ENCODE results near the gene MARVELD1. TPM values are rescaled to one million over a fixed set of nuclear protein-coding genes. Genes with fewer than 3 reads are reported as not detected.

Gene MARVELD1
- total RNA-seq, 1 donor from 2014 or later: 143 TPM

DNA sequence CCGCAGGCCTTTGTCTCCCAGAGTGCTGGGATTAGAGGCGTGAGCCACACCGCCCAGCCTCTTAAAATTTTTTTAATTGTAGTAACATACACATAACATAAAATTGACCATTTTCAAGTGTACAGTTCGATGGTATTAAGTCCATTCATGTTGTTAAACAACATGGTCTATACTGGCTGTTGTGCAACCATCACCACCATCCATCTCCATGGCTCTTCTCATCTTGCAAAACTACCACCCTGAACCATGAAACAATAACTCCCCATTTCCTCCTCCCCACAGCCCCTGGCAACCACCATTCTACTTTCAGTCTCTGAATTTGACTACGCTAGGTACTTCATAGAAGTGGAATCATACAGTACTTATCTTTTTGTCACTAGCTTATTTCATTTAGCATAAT, 15.5 kb downstream of the MARVELD1 start:
- no peak for DNase-seq (ENCODE audit: low spot score)
- H3K36me3 Mint-ChIP-seq (ENCODE audit: low read depth): peaks cover 2% of the 10 kb centered on the region
- no peaks in the 10 kb centered on the region for H3K27me3 Mint-ChIP-seq (ENCODE audit: low read depth)
- no peak overlapping the region for H3K27ac Mint-ChIP-seq (ENCODE audit: unreplicated experiment)
- H3K4me3 Mint-ChIP-seq (ENCODE audit: unreplicated experiment): no peak overlapping the region
- peaks cover 21% of the 10 kb centered on the region for H3K4me1 Mint-ChIP-seq (ENCODE audit: low read depth)
- TF ChIP-seq CTCF (IDR thresholded peaks at IDR 0.05): no peak
- H3K9me3 Mint-ChIP-seq (ENCODE audit: low read depth): no peaks in the 10 kb centered on the region

- no peaks in the 10 kb centered on the region for H3K9me3 Mint-ChIP-seq (ENCODE audit: low read depth)
- no peaks in the 10 kb centered on the region for H3K27me3 Mint-ChIP-seq (ENCODE audit: low read depth)
- peak; percentile 42 for DNase-seq (ENCODE audit: low spot score)
- no peak overlapping the region for H3K4me3 Mint-ChIP-seq (ENCODE audit: unreplicated experiment)
- H3K36me3 Mint-ChIP-seq (ENCODE audit: low read depth): peaks cover 2% of the 10 kb centered on the region
- peak overlapping the region; percentile 29 for H3K27ac Mint-ChIP-seq (ENCODE audit: unreplicated experiment)
- peaks cover 13% of the 10 kb centered on the region for H3K4me1 Mint-ChIP-seq (ENCODE audit: low read depth)
- peak; percentile 90 for TF ChIP-seq CTCF (IDR thresholded peaks at IDR 0.05)
Measured at GRCh38 chr10:97731346-97732051, 18.0 kb downstream of the MARVELD1 start.

DNA sequence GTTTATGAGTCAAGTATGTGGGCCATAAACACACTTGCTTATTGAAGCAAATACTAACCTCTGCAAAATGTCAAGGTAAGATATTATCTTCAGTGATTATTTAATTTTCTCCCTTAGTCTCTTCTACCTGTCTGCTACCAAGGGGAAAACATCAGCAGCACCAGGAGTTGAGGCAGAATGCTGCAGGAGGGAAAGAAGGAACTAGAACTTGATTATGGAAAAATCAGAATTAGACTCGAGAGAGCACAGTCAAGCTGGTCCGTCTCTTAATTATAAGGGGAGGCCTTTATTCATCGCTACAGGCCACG, 18.5 kb downstream of the MARVELD1 start:
- no peak overlapping the region for H3K27ac Mint-ChIP-seq (ENCODE audit: unreplicated experiment)
- peaks cover 2% of the 10 kb centered on the region for H3K36me3 Mint-ChIP-seq (ENCODE audit: low read depth)
- no peak for DNase-seq (ENCODE audit: low spot score)
- no peaks in the 10 kb centered on the region for H3K27me3 Mint-ChIP-seq (ENCODE audit: low read depth)
- H3K9me3 Mint-ChIP-seq (ENCODE audit: low read depth): no peaks in the 10 kb centered on the region
- no peak overlapping the region for H3K4me3 Mint-ChIP-seq (ENCODE audit: unreplicated experiment)
- TF ChIP-seq CTCF (IDR thresholded peaks at IDR 0.05): peak; percentile 19
- H3K4me1 Mint-ChIP-seq (ENCODE audit: low read depth): peaks cover 13% of the 10 kb centered on the region

DNA sequence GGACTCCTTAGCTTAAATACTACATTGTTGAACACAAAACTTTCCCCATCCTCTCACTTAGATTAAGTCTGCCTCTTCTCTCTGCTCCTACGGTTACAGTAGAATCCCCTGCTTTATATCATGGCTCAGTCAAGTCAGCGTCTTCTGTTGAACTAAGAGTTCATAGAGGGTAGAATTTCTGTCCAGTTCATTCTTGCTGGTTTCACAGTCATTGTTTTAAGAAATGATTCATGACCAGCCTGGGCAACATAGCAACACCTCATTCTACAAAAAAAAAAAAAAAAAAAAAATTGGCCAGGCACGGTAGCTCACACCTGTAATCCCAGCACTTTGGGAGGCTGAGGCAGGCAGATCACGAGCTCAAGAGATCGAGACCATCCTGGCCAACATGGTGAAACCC, 19.7 kb downstream of the MARVELD1 start:
- no peaks in the 10 kb centered on the region for H3K9me3 Mint-ChIP-seq (ENCODE audit: low read depth)
- H3K27me3 Mint-ChIP-seq (ENCODE audit: low read depth): no peaks in the 10 kb centered on the region
- H3K4me3 Mint-ChIP-seq (ENCODE audit: unreplicated experiment): no peak overlapping the region
- H3K36me3 Mint-ChIP-seq (ENCODE audit: low read depth): peaks cover 2% of the 10 kb centered on the region
- H3K4me1 Mint-ChIP-seq (ENCODE audit: low read depth): peaks cover 20% of the 10 kb centered on the region
- H3K27ac Mint-ChIP-seq (ENCODE audit: unreplicated experiment): no peak overlapping the region
- TF ChIP-seq CTCF (IDR thresholded peaks at IDR 0.05): no peak
- DNase-seq (ENCODE audit: low spot score): no peak

DNA sequence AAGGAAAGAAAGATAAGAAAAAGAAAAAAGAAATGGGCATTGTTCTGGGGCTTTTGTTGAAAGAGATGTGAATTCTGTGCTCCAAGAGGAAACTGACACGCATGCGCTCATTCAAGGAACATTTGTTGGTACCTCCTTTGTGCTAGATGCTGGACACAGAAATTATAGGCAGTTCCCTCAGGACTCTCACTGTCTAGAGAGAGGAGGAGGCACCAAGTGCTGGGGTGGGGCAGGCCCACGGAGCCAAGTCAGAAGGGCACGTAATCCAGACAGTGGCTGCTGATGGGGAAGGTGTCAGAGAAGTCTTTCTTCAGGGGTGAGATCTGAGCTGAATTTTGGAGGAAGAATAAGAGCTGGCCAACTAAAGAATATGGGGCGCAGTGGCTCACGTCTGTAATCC, 20.5 kb downstream of the MARVELD1 start:
- Mint-ChIP-seq H3K9me3 (ENCODE audit: low read depth) (no peaks in the 10 kb centered on the region), H3K4me3 (ENCODE audit: unreplicated experiment) (no peak overlapping the region), H3K27ac (ENCODE audit: unreplicated experiment) (no peak overlapping the region), H3K27me3 (ENCODE audit: low read depth) (no peaks in the 10 kb centered on the region), H3K36me3 (ENCODE audit: low read depth) (peaks cover 2% of the 10 kb centered on the region), H3K4me1 (ENCODE audit: low read depth) (peaks cover 24% of the 10 kb centered on the region)
- DNase-seq (ENCODE audit: low spot score): no peak
- TF ChIP-seq CTCF (IDR thresholded peaks at IDR 0.05): no peak

Measured in chondrocyte (in vitro differentiated cells).